GM21825 (cell line): ENCODE measurements around the gene CMTR2.

Experiments used
- ATAC-seq: cut with Tn5 transposase; IDR thresholded peaks from one replicate; pipeline ENCODE4 v1.9.1; 2021; ENCODE audit warnings: mild to moderate bottlenecking, moderate library complexity; ENCODE audit not compliant: unreplicated experiment

Gene CMTR2

DNA sequence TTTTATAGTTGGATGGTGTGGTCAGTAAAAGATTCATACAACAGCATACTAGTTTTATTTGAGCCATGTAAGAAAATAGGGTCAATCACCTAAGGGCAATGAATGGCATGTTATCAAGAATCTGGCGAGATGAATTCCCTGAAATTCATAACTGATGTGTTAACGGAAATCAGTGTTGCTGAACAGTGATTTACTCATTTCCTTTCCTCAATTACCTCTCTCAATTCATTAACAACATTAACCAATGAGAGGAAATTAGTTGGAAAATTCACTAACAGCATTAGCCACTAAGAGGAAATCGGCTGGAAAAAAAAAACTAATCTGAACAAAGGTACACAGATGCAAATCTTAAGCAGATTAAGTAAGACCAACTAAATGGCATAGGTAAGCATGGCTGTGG is 6.3 kb downstream of the CMTR2 start:
- ATAC-seq, result no peak

- no peak for ATAC-seq
Measured at GRCh38 chr16:71276589-71277334, 12.4 kb downstream of the CMTR2 start.

GRCh38 chr16:71273384-71273783 is 15.8 kb downstream of the CMTR2 start:
- no peak for ATAC-seq

DNA sequence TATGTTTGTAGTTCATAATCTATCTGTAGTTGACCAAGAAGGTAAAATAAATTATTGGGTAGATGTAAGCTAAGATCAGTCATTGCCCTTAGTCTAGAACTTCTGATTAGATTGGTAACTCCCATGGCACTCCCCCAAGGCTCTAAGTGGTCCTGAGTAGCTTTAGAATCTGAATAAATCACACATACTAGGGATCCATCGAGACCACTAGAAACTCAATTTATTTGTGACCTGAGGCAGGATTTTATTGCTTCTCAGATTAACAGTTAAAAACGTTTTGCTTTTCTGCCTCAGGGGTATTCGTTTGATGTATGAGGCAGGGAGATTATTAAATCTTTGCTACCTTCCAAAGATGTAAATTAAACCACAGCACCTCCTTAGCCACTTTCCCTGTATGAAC is 24.9 kb downstream of the CMTR2 start:
- ATAC-seq, result no peak

- no peak for ATAC-seq
Measured at GRCh38 chr16:71263582-71263981, 25.6 kb downstream of the CMTR2 start.

DNA sequence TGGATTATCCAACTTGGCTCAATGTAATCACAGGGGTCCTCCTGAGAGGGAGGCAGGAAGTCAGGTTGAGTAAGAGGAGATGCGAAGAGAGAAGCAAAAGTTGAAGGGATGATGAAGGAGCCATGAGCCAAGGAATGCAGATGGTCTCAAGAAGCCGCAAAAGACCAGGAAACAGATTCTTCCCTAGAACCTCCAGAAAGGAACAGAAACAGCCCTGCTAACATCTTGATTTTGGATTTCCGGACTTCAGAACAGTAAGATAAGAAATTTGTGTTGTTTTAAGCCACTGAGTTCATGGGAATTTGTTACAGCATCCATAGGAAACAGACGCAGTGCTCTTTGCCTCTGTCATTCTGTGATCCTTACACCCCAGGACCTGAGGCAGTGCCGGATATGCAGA is 26.8 kb downstream of the CMTR2 start:
- ATAC-seq, result no peak

- ATAC-seq, result no peak
Measured at GRCh38 chr16:71260995-71261394, 28.2 kb downstream of the CMTR2 start.

DNA sequence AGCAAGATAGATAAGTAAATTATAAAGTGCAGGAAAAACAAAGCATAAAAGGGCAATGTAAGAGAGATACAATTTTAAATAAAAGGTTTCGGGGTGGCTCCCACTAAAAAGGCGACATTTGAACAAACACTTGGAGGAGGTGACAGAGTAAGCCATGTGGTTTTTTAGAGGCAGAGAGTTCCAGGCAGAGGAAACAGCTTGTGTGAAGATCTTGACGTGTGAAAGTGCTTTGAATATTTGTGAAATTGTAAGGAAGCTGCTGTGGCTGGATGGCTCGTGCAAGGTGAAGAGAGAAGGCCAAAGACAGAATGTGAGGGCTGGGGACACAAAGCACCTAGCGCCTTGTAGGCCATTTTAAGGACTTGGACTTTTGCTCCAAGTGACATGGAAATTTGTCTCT is 30.1 kb downstream of the CMTR2 start:
- ATAC-seq, result no peak

DNA sequence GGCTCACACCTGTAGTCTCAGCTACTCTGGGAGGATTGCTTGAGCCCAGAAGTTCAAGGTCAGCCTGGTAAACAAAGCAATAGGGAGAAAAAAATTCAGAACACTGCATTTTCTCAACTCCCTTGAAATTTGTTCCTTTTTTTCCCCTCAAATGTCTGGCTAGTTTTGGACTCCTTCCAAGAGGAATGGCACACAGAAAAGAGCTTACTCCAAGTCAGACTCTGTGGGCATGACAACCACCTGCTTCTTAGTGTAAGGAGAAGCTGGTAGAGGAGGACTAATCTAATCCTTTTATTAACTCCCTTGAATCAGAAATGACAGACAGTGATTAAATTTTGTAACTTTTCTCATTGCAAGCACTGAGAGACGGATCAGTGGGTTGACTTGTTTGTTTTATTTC is 30.8 kb downstream of the CMTR2 start:
- ATAC-seq, result no peak

- no peak for ATAC-seq
Measured at GRCh38 chr16:71257768-71258167, 31.4 kb downstream of the CMTR2 start.

- ATAC-seq, result no peak
Measured at GRCh38 chr16:71255721-71256120, 33.5 kb downstream of the CMTR2 start.

DNA sequence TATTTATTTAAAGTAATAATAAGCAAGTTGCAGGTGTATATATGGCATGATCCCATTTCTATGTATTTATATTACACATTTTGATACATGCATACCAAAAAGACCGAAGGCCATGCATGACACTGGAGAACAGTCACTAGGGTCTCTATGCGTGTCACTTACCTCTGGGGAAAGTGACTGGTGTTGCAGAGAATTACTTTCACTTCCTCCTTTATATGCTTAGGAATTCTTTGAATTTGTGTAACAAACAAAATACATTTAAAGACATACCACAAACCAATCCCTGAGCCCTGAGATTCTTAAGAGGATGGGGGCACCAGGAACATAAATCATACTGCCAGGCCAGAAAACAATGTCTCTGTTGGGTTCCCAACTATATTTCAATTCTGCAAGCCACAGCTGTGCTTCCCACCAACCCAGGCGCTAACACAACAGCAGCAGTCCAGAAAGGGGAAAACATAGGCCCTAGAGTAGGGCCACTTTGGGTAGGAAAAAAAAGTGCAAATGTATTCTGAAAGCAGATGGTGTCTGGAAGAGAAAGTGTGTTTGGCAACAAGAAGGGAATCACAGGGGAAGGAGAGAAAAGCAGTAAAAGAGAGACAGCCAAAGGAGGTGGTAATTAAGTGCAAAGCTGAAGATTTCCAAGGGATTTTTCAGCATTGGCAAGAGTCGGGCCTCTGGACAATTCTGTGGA is 34.2 kb downstream of the CMTR2 start:
- no peak for ATAC-seq

DNA sequence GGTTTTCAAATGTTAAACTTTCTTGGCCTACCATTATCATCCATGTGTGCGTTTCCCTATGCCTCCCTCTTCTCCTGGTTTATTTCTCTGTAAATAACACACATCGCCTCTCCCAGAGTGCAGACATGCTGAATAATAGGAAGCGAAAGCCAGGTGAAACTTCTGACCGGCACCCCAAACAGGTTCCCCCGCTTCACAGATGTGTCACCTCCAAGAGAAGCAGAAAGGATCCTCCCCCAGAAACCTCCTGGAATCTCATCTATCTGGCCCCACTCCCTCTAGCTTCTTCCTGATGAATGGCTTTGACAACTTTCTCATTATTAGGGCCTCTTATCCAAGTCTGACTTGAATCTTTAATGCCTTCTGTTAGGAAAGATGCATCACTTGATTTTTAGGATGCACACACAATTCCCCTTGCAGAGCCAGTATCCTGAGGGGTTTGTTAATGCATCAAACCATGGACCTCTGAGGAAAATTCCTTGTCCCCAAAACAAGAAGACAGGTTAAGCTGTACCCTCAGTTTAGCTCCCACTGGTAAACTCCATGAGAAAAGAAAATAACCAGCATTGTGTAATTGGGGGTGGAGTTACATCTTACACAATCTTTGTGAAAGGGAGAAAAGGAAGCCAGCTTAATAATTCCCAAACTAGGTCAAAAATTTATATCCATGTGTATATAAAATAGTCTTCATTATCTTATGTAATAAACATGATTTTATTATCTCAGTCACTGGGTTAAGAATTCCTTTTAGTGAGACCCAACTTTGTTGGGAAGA is 38.6 kb downstream of the CMTR2 start:
- no peak for ATAC-seq

DNA sequence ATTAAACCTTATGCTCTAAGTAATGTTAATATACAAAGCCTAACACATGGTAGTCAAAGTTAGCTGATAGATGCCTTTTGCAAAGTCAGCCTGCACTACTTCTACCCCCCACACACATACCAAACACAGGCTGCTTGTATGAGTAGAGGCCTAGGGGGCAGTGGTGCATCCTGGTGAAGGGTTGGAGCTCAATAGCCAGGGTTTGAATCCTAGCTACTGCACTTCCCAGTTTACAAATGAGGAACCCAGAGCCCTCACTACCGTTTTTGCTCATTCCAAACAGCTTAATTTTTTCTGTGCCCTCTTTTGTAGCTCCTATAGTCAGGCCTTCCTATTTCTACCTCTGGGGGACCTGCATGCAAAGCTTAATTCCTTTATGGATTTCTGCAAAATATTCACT is 39.8 kb downstream of the CMTR2 start:
- no peak for ATAC-seq

DNA sequence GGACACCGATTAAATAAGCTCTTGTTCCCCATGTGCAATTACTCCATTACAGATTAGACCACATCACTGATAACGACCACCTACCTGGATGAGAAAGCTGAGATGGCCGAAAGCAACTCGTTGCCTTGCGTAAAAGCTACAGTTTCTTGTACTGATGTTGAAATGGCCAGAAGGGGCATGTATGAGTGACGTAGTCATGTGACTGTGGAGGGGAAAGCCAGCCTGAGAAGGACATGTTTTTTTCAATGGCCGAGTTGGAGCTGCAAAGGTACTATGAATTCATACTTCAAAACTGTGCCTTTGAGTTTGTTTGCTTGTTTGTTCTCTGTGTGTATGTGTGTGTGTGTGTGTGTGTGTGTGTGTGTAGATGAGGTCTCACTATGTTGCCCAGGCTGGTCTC is 41.7 kb downstream of the CMTR2 start:
- ATAC-seq, result no peak

DNA sequence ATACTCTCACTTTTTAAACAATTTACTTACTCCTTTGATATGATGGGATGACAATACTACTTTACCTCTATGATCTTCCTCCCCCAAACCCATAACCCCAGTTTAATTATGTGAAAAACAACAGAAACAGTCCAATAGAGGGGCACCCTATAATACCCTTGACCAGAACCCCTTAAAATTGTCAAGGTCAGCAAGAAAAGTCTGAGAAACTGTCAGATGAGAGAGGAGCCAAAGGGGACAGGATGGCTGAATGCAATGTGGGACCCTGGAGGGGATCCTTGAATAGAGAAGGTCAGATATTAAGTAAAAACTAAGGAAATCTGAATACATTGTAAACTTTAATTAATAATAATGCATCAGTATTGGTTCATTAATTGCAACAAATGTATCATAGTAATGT is 42.9 kb downstream of the CMTR2 start:
- no peak for ATAC-seq

- no peak for ATAC-seq
Measured at GRCh38 chr16:71244521-71244920, 44.7 kb downstream of the CMTR2 start.

- no peak for ATAC-seq
Measured at GRCh38 chr16:71242601-71243000, 46.6 kb downstream of the CMTR2 start.

DNA sequence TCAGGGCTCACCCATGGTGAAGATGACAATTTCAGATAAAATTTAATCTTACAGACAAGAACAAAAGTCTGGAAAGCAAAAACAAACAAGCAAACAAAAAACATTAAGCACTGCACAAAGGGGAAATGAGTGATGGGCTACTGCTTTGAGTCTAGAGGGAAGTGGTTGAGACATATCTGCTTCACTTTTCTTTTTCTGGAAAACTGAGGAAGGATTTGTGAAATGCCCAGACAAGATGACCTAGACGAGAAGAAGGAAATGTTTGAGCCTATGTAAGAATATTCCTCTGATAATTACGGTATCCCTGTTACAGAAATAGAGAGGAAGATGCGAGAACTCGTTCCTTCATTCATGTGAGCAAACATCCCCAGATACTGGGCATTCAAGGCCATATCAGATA is 47.2 kb downstream of the CMTR2 start:
- no peak for ATAC-seq
